Muscle of back (tissue), 11 donors: ENCODE data around the gene KIF23. TPM values are rescaled to one million over a fixed set of nuclear protein-coding genes. Genes with fewer than 3 reads are reported as not detected.
A peak's percentile ranks its signal among the peaks of the same experiment; 100 is the strongest.

Experiments used
- DNase-seq, 3 donors: peaks; one replicate each; pipeline versions ENCODE4 v3.0.0 to v3.0.0-alpha.2; 2013
- polyA plus RNA-seq, 10 donors: library from polyadenylated mRNA; unstranded; fragments of 120-200 nt; gene quantifications; one replicate each; pipeline ENCODE4 v1.2.1, GENCODE V29; 2013; ENCODE audit not compliant: insufficient read length in 10 of 10

The KIF23 gene
- polyA plus RNA-seq, 10 donors = 12.7 to 30.1 (median 19.0) TPM

- no peak for DNase-seq
These were observed 49.1 kb downstream of the KIF23 start for GRCh38 chr15:69463182-69463756.

GRCh38 chr15:69465253-69465652 is 51.1 kb downstream of the KIF23 start:
- DNase-seq = no peak

DNA sequence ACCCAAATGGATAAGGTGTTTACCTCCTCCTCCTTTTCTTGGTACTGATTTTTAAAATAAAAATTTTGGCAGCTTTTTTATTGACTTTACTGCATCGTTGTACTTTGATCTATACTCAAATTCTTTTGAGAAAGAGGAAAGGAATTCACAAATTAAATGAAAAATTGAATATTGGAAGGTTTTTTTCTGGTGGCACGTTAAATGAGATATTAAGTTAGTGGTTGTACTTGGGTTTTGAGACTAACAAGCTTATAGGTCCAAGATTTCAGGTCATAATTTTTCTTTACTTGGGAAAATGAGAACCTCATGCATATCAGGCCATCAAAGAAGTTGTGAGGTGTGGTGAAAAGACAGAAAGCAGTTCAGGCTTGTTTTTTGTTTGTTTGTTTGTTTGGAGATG is 52.6 kb downstream of the KIF23 start:
- no peak for DNase-seq

DNA sequence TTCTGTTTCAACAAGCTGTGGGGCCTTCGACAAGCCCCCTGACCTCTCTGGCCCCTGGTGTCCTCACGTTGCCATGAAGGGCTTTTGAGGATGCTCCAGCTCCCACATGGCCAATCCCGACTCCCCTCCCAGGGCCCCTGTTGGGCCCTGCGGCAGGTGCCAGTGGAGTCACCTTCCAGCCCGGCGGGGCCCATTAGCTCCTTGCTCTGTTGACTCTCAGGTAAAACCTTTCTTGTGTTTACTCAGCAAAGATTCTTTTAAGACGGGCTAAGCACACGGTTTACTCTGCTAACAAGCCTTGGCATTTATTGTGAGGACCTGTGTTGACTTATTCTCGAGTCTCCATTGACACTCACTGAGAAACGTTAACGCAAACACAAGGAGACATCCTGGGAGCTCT is 53.5 kb downstream of the KIF23 start:
- no peak for DNase-seq

GRCh38 chr15:69468241-69469121 is 54.3 kb downstream of the KIF23 start:
- DNase-seq = no peak

- DNase-seq = no peak
These were observed 55.5 kb downstream of the KIF23 start for GRCh38 chr15:69469467-69470201.

- no peak for DNase-seq
These were observed 57.9 kb downstream of the KIF23 start for GRCh38 chr15:69472046-69472445.

- no peak for DNase-seq
These were observed 58.4 kb downstream of the KIF23 start for GRCh38 chr15:69472562-69472961.

DNA sequence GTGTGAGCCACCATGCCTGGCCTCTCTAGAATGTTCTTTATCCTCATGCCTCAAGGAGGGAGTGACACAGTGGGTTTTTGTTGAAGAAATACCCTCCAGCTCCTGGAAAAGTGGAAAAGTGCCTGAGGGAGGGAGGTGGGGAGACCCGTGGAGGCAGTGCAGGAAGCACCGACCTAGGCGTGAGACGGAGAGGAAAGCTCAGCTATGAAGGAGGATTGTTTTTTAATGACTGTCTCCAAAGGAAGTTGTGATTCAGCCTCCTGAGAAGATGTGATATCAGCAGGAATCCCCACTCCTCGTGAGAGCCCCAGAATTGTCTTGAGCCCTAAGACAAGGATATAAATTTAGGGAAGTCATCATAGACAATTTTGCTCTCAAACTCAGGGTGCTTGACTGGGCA is 60.1 kb downstream of the KIF23 start:
- no peak for DNase-seq

- DNase-seq = no peak
These were observed 60.8 kb downstream of the KIF23 start for GRCh38 chr15:69474846-69475455.

DNA sequence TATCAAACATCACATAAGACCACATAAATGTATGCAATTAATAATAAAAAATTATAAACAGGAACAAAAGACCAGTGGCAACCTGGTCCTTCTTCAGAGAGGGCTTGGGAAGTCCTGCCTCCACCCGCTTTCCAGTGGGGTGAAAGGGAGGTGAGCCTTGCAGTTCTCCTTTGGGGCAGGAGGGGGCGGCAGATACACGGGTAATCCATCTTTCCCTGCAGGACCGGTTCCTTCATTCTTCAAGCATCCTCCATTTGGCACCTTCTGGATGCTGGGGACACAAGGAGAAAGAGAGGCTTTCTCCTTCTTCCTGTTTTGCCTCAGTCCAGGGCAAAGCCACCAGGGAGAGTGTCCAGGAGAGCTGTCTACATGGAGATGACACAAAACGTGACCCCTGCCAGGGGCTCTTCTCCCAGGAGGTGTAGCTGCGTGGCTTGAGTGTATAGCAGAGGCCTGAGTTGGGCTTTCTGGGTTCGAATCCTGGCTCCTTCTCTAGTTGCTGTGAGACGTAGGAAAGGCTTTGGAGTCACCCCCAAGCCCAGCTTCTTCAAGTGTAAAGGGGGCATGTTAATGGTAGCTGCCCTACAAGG is 61.7 kb downstream of the KIF23 start:
- peak; percentile 67 to 88 (median 83) for DNase-seq

DNA sequence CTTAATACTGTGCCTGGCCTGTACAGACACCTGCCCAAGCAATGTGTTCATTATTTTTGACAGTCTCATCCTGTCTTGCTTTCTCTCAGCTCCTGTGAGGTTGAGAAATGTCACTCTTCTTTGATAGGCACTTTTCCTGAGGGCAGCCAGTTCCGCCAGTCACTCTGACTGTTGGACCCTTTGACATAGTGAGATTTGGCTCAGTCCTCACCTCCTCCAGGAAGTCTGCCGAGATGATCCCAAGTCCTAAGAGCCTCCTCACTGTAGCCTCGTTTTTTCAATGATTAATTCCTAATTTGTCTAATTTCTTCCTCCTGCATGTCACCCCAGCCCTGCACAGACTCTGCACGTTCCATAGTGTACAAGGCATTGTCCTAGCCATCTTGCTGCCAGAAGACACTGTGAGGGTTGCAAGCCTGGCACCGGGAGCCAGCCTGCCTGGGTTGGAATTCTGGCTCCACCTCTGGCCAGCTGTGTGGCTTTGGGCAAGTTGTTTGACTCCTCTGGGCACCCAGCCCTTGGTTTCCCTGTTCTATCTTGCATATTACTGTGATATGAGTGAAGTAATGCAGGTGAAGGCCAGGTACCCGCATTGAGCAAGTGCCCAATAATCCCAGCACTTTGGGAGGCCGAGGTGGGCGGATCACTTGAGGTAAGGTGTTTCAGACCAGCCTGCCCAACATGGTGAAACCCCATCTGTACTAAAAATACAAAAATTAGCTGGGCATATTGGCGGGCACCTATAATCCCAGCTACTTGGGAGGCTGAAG is 62.7 kb downstream of the KIF23 start:
- DNase-seq = no peak

- DNase-seq = peak in 1 of 3 donors; percentile 68
These were observed 64.2 kb downstream of the KIF23 start for GRCh38 chr15:69478259-69478781.

GRCh38 chr15:69479081-69479480 is 64.9 kb downstream of the KIF23 start:
- no peak for DNase-seq

- DNase-seq = no peak
These were observed 65.8 kb downstream of the KIF23 start for GRCh38 chr15:69479971-69480370.

GRCh38 chr15:69480932-69481331 is 66.8 kb downstream of the KIF23 start:
- no peak for DNase-seq

DNA sequence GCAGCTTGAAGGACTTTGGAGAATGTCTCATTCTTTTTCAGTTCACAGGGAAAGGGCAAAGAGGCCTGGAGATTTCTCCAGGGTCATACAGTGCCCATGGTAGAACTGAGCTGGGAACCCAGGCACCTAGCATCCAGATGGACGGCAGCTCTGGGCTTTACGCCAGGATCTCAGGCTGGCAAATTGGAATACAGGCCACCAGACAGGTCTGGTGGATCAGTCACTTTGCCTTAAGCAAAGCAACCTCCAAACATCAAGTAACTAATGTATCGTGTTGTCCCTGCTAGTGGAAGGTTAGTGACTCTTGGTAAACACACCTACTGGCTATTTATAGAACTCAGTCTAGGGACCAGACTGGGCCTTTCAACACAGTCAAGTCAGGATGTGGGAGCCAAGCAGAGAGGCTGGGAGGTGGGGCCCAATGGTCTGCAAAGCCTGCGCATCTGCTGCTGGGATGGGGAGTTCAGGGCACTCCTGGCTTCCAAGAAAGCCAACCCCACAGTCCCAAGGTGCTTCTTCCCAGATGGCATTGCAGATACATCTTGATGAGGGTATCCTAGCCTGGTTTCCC is 68.6 kb downstream of the KIF23 start:
- DNase-seq = no peak

DNA sequence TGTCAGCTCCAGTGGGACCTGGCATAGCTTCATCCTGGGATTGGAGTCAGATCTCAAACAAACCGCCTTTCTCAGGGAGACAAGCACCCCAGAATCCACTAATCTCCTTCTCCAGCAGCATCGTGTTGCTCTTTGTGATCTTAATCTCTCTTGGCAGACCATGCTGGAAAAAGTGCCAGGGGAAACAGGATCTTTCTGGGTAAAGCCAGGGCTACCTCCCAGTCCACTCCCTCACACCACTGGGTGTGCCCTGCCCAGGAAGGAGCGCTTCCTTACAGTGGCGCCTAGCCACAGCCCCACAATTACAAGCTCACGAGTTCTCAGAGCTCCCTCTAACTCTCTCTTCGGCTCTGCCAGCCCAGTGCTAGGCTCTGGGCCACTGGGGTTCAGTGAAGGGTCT is 70.7 kb downstream of the KIF23 start:
- DNase-seq = no peak

DNA sequence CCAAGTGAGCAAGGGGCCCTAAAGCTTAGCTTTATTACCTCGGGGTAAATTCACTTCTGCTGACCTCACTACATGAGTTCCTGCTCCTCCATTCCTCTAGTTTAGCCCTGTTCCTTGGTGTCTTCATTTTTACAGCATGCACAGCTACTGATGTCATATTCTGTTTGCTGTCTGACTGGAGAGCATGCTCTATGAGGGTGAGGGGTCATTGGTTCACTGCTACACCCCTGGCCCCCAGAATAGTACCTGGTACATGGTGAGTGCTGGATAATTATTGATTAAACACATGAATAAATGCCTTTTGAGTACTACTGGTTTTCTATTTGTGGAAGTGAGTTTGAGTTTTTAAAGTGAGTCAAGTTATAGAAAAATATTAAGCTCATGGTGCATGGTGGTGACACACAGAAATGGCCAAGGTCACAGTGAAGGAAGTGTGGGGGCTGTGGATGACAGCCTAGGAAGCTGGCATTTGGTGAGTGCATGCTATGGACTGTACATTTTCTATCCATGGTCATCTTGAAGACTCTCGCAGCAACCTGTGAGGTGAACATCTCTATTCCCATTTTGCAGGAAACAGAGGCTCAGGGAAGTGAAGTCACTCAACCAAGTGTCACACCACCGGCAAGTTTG is 72.4 kb downstream of the KIF23 start:
- DNase-seq = no peak

DNA sequence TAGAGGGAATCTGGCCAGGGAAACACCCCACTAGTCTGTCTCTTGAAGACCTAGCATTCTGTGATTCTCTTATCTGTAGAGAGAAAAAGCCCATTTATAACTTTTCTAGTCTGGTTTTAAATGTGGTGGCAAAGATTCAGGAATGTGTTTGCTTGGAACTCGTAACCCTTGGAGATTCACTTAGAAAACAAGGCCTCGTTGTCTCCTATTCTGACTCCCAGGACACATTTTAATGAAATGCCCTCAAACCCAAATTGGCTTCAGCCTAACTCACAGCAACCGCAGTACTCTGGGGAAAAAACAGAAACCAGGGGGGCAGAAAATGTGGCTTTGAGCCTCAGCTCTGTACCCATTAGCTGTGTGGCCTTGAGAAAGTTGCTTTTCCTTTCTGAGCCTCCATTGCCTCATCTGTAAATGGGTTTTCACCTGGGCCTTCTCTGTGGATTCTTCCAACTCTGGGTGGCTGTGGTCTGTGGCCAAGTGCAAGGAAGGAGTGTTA is 75.0 kb downstream of the KIF23 start:
- DNase-seq = peak in 1 of 3 donors; percentile 37
